CD4-positive, alpha-beta T cell treated with Interleukin-2 at 100 ng/mL for 4 hours (primary cell): ENCODE data around the gene PGAM5.
"Not testable (repeated sequence)": the region's sequence is repeated elsewhere in the genome, so short reads cannot be mapped to it uniquely, and the experiment has no call there.

Source experiments
- DNase-seq: peaks from one replicate; pipeline ENCODE4 v3.0.0-alpha.2; 2020; ENCODE audit warnings: low spot score

Gene PGAM5

DNA sequence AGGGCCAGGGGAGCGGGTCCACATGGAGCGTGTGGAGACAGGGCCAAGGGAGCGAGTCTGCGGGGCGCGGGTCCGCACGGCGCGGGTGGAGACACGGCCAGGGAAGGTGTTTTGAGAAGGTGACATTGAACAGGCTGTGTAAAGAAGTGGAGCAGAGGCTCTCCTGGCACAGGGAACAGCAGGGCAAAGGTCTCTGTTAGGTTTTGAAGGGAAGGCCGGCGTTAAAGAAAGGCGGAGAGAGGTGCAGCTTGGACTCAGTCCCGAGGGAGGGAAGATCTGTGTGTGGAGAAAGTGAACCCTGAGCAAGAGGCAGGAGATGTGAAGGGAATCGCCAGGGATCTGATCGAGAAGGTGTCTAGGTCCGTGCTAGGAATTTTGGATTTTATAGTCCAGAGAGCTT lies 21.4 kb upstream of the PGAM5 start:
- DNase-seq = no peak

DNA sequence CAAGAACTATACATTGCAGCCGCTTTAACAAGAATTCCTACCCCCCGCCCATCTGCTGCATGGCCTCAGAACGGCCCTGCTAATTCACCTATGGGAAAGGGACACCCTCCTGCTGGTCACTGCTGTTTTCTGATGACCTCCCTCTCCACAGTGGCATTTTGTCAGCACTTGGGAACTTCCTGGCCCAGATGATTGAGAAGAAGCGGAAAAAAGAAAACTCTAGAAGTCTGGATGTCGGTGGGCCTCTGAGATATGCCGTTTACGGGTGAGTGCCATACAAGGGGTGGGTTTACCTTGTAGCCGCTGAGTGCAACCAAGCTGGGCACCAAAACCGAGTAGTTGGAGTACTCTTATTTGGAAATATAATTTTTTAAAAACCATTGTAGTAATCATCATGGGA lies 20.5 kb upstream of the PGAM5 start:
- DNase-seq = no peak

DNA sequence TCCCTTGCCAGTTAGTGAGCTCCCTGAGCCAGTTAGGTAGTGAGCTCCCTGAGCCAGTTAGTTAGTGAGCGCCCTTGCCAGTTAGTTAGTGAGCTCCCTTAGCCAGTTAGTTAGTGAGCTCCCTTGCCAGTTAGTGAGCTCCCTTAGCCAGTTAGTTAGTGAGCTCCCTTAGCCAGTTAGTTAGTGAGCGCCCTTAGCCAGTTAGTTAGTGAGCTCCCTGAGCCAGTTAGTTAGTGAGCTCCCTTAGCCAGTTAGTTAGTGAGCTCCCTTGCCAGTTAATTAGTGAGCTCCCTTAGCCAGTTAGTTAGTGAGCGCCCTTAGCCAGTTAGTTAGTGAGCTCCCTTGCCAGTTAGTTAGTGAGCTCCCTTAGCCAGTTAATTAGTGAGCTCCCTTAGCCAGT lies 18.6 kb upstream of the PGAM5 start:
- DNase-seq = not testable (repeated sequence)

DNA sequence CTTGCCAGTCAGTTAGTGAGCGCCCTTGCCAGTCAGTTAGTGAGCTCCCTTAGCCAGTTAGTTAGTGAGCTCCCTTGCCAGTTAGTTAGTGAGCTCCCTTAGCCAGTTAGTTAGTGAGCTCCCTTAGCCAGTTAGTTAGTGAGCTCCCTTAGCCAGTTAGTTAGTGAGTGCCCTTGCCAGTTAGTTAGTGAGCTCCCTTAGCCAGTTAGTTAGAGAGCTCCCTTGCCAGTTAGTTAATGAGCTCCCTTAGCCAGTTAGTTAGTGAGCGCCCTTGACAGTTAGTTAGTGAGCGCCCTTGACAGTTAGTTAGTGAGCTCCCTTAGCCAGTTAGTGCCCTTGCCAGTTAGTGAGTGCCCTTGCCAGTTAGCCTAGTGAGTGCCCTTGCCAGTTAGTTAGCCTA lies 15.8 kb upstream of the PGAM5 start:
- DNase-seq = not testable (repeated sequence)

DNA sequence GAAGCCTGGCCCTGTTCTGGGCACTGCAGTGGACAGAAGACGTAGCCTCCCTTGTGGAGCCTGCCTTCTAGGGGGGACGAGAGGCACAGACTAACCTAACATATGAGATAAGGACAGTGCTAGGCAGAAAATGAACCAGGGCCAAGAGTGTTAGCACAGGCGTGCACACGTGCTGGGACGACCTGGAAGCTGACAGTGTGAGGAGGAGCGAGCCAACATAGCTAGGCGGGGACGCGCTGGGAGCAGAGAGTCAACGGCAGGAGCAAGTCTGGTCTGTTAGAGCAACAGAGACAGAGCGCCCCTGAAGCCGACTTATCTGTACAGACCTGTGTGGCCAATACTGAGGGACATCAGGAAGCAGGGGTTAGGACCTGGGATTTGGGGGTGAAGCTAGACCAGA lies 15.2 kb upstream of the PGAM5 start:
- DNase-seq = no peak

DNA sequence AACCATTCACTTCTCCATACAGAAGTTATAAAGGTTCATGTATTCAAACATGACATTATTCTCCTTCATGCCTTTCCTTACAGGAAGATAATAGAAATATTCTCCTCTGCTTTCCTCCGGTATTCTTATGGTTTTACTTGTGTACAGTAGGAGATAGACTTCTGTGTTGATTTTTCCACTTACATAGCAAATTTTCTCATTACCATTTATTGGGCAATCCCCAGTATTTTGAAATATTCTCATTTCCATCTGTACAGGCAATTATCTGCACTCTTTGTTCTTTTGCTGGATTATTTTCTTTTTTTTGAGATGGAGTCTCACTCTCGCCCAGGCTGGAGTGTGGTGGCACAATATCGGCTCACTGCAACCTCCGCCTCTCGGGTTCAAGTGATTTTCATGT lies 12.3 kb upstream of the PGAM5 start:
- DNase-seq = no peak

DNA sequence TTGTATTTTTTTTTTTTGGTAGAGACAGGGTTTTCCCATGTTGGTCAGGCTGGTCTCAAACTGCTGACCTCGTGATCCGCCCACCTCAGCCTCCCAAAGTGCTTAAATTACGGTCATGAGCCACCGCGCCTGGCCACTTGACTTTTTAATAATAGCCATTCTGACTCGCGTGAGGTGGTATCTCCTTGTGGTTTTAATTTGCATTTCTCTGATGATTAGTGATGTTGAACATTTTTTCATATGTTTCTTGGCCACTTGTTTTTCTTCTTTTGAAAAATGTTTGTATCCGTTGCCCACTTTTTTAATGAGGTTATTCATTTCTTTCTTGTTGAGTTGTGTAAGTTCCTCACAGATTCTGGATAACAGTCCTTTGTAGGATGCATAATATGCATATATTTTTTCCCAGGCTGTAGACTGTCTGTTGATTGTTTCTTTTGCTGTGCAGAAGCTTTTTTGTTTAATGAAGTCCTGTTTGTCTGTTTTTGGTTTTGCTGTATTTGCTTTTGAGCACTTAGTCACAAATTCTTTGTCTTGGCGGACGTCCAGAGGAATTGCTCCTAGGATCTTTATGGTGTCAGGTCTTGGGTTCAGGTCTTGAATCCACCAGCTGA lies 10.3 kb upstream of the PGAM5 start:
- no peak for DNase-seq

DNA sequence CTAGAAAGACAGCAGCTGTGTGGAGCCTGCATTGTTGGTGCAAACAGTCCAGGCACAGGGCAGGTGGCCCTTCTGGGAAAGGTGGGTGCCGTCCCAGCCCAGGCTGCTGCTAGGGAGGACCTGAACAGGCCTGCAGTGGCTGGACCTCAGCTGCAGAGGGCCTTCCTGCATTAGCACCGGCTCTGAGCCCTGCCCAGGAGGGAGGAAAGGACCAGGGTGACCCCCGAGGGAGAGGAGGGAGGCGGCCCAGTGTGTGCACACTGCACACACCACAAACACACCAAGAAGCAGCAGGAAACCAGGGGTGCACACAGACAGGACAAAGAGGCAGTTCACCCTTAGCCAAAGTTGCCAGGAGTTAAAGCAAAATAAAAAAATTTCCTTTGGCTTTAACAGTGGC lies 8.0 kb upstream of the PGAM5 start:
- no peak for DNase-seq

DNA sequence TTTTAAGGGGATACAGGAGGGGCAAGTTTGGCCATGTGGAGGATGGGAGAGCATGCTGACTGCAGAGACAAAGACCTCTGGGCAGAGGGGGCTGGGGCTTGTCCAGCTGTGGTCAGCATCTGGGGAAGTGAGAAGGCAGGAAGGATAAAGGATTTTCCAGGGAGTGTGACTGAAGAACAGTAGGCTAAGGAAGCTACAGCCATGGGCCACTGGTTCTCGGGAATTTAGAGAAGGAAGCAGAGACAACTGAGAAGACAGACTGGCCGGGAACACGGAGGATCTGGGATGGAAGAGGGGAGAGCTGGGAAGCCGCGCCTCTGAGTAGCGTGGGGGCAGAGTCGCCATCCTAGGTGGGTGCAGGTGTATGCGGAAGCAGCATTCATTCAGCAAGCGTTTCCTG lies 7.0 kb upstream of the PGAM5 start:
- no peak for DNase-seq

DNA sequence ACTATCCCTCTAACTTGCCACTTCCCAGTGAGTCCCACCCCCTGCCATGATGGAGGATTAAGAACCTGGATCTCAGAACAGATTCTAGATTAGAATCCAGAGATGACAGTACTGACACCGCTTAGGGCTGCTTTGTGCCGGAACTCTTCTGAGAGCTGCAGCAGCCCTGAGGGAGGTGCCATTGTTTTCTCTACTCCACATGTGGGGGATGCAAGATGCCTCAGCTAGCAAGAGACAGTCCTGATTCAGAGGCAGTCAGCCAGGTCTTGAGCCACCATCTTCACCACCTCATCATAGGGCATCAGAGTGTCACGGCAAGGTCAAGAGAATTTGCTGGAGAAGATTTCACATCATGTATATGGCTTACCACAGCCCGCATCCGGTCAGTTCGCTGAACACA lies 3.4 kb upstream of the PGAM5 start:
- no peak for DNase-seq

DNA sequence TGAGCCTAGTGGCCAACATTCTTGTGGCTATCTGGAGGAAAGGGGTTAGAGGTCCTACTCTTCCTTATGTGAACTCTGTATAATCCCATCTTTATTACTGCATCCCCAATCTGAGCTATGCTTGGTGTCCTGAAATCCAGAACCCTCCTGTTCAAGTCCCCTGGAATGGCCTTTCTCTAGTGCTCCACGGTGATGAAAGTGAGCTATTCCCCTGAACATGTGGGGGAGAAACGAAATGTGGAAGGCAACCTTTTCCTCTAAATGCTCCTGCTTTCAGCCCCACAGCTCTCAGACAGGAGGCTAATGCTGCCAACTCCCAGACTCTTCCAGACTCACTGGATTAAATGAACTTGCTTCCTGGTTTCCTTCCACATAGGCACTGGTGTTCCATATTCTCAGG lies 2.5 kb upstream of the PGAM5 start:
- DNase-seq = no peak

DNA sequence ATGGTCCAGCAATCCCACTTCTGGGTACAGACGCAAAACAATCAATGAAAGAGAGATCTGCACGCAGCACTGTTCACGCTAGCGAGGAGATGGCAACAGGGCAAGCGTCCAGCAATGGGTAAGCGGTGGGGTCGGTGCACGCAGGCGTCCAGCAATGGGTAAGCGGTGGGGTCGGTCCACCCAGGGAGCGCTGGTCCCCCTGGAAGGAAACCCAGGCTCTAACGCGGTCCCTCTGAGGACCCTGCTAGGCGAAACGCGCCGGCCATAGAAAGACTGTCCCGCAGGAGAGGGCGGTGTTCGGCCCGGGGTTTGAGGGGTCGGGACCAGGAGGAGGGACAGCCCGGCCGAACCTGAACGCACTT lies 618 bp upstream of the PGAM5 start:
- DNase-seq = no peak

DNA sequence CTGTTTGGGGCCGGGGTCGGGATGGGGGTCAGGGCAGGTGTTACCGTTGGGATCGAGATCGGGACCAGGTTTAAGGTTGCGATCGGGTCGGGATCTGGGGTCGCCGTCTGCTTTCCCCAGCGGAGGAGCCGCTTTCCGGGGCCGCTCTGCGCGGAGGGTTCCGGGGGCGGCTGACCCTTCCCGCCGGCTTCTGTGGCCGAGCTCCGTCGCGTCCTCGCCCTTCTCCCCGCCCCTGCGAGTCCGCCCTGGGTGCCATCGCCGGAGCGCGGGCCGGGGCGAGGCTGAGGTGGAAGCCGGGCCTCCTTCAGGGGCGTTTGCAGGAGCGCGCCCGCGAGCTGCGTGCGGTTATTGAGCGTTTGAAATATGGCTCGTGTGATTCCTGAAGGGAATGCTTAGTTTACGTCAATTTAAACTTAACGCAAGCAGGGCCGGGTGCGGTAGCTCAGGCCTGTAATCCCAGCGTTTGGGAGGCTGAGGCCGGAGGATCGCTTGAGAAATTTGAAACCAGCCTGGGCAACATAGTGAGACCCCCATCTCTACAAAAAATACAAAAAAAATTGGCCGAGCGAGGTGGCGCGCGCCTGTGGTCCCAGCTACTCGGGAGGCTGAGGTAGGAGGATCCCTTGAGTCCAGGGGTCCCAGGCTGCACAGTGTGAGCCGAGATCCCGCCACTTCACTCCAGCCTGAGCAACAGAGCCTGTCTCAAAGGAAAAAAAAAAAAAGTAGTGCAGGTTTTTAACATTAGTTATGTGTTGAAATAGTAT lies 620 bp downstream of the PGAM5 start:
- DNase-seq = no peak

DNA sequence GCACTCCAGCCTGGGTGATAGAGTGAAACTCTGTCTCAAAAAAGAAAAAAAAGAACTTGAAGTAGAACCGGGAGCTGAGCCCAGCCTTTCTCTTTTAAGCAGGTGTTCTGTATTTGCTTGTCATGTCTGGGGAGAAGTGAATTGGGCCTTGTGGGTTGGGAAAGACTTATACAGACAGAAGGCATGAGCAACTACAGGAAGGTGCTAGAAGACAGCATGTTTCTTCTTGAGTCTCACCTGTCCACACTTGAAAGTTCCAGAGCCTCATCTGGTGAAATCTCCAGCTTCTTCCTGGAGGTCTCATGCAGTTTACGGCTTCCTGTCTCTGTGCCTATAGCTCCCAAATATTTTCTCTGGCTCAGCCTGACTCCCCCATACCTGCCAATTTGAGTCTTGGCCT lies 2.5 kb downstream of the PGAM5 start:
- no peak for DNase-seq

DNA sequence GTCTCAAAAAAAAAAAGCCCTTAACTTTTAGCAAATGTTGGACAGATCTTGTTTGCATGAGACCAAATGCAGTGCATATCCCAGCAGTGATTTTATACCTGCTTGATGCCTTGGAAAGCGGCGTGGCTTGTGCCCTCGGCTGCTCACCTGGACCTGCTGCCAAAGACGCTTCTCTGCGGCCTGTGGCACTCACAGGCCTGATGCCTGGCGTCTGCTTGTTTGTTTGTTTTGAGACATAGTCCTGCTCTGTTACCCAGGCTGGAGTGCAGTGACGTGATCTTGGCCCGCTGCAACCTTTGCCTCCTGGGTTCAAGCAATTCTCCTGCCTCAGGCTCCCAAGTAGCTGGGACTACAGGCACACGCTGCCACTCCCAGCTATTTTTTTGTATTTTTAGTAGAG lies 5.2 kb downstream of the PGAM5 start:
- DNase-seq = no peak

DNA sequence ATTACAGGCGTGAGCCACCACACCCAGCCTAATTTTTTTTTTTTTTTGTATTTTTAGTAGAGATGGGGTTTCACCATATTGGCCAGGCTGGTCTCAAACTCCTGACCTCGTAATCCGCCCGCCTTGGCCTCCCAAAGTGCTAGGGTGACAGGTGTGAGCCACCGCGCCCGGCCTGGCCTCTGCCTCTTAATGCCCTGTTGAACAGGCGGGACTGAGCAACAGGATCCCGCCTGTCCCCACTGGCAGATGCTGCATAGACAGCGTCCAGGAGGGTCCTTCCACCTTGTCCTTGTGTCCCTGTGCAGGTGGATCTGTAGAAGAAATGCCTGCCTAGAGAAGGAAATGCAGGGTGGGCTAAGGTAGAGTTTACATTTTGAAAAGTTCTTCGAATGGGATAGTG lies 5.7 kb downstream of the PGAM5 start:
- DNase-seq = no peak

DNA sequence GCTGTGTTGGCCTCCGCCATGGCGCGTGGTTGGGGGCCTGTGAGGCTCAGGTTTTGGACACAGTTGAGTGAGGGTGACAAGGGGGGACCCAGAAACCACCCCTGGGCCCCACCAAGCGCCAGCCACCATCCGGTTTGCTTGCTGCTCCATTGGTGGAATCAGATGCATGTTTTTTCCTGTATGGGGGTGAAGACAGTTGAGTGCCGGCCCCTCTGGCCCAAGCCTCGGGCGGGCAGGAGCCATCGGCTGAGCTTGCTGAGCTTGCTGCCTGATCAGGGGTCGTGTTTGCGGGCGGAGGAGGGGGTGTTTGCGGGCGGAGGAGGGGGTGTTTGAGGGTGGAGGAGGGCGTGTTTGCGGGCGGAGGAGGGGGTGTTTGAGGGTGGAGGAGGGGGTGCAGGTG lies 6.4 kb downstream of the PGAM5 start:
- DNase-seq = no peak

DNA sequence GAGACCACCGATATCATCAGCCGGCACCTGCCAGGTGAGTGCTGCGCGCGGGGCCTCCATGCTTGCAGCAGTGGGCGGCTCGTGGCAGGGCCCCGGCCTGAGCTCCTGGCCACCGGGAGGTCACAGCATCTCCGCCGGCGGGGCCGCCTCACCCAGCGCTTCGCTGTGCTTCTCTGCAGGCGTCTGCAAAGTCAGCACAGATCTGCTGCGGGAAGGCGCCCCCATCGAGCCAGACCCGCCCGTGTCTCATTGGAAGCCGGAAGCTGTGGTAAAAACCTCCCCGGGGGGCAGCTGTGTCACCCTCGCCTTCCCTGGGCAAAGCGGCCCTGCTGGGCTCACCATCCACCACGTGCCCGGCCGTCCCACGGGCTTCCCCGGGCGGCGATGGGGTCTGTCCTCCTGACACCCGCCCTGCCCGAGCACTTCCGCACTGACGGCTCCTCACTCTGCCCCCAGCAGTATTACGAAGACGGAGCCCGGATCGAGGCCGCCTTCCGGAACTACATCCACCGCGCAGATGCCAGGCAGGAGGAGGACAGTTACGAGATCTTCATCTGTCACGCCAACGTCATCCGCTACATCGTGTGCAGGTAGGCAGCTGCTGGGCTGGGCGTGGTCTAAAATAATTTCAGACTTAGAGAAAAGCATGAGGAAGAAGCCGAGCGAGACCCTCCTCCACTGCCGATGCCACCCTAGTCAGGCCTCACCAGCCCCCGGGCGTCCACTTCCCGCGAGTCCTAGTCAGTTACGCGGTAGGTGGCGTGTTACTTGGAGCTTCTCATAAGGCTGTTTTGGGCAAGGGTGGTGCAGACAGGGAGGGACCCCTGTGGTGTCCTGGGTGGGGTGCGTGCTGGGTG lies 7.1 kb downstream of the PGAM5 start:
- DNase-seq = no peak

DNA sequence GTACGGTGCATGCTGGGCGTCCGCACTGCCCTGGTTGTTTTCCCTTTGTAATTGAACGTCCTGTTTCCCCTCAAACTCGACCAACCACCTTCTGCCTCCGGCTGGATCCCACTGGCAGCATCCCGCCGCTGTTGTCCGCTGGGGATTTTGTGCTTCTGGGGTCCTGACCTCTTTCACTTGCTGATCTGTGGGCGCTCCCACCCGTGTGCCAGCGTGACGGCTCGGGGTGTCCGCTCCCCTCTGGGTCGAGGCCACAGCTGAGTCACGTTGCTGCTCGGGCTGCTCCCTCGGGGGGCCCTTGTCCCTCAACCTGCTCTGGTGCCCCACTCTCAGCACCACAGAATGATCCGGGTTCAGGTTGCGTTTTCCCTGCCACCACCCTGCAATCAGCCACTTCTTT lies 8.0 kb downstream of the PGAM5 start:
- no peak for DNase-seq

DNA sequence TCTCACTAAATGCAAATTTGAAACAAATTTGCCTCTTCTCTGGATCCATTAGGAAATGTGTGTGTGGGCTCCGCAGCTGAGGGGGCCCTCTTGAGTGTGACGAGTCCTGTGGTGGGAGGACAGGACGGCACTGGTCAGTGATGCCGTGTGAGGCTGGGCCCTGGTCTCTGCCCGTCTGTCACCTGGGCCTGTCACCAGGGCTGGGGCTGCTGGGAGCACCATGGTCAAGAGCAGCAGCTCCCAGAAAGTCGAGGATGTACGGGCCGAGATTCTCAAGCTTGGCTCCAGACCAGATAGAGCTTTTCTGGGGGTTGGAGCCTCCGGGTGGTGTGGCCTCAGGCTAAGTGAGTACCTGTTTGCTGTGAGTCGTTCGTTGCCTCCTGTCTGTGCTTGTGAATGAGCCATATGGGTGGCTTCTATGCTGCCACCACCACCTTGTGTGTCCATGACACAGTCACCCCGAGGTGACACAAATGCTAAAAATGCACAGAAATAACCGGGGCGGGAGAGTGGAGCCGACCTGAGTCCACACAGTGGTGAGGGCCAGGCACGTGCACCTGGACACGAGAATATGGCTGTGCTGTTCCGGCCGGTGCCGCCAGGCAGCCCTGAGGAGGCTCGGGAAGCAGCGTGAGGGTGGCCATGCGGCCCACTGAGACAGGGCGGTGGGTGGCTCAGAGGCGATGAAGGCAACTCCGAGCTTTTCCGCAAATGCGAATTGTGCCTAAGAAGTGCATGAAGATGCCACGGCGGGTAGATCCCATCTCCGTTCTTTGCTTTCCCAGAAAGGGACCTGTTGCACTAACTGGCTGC lies 8.7 kb downstream of the PGAM5 start:
- no peak for DNase-seq

DNA sequence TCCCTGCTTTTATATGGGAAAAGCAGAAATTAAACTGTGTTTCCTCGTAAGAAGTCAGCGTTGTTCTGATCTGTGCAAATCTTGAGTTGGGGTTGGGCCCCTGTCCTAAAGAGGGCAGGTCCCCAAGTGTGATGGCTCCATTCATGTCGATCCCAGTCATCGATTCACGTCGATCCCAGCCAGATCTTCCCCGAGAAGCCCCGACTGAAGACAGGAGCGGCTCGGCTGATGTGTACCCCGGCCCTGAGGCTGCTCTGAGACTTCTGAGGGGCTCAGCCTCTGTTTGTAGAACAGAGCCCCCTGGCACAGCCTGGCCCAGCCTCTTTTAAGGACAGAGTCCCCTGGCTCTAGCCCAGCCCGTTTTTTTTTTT lies 9.3 kb downstream of the PGAM5 start:
- no peak for DNase-seq

DNA sequence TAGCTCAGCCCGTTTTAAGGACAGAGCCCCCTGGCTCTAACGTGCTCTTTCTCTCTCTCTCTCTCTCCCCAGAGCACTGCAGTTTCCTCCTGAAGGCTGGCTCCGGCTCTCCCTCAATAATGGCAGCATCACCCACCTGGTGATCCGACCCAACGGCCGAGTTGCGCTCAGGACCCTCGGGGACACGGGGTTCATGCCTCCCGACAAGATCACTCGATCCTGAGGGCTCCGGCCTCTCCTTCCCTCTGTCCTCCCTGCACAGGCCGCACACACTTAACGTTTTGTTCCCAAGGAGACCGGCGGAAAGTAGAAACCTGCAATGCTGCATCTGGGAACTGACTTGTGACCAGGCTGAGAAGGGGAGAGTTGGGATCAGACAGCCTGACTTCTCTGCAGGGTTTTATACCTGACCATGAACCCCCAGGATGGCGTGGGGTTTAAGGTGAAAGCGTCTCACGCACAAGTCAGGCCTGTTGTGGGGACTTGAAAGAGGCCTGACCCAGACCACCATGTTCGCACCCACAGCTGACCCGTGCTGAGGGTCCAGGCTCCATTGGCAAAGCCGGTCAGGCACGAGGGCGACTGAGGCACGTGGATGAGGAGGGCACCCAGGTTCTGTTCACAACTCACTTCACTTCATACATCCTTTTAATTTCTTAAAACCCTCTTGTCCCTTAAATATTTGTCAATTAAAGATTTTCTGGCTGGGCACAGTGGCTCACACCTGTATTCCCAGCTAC lies 10.1 kb downstream of the PGAM5 start:
- DNase-seq = no peak
